HG03460 (cell line): ENCODE results near the gene EFCC1.

Source experiments
- ATAC-seq: cut with Tn5 transposase; IDR thresholded peaks from one replicate; pipeline ENCODE4 v1.9.1; 2021; ENCODE audit not compliant: unreplicated experiment

The EFCC1 gene

GRCh38 chr3:129001101-129001805, at the start of gene EFCC1:
TSS of gene EFCC1 (plus strand) at chr3:129001304. CDS start at chr3:129001629, 325 bp downstream.
- no peak for ATAC-seq

GRCh38 chr3:128956440-128956839, 44.7 kb upstream of the EFCC1 start:
- no peak for ATAC-seq

- no peak for ATAC-seq
Observed at GRCh38 chr3:128965280-128965679, 35.8 kb upstream of the EFCC1 start.

- no peak for ATAC-seq
Observed at GRCh38 chr3:128965818-128966217, 35.3 kb upstream of the EFCC1 start.

GRCh38 chr3:128967748-128968355, 33.3 kb upstream of the EFCC1 start:
- no peak for ATAC-seq

- ATAC-seq = no peak
Observed at GRCh38 chr3:128969993-128970739, 30.9 kb upstream of the EFCC1 start.

- ATAC-seq = no peak
Observed at GRCh38 chr3:128970740-128971047, 30.4 kb upstream of the EFCC1 start.

- ATAC-seq = no peak
Observed at GRCh38 chr3:128971421-128972100, 29.5 kb upstream of the EFCC1 start.

GRCh38 chr3:128973988-128974564, 27.0 kb upstream of the EFCC1 start:
- no peak for ATAC-seq

GRCh38 chr3:128975276-128975675, 25.8 kb upstream of the EFCC1 start:
- no peak for ATAC-seq

- no peak for ATAC-seq
Observed at GRCh38 chr3:128983293-128984069, 17.6 kb upstream of the EFCC1 start.

GRCh38 chr3:128984596-128984995, 16.5 kb upstream of the EFCC1 start:
- ATAC-seq = no peak

GRCh38 chr3:128987302-128988100, 13.6 kb upstream of the EFCC1 start:
- no peak for ATAC-seq

- no peak for ATAC-seq
Observed at GRCh38 chr3:128988286-128988685, 12.8 kb upstream of the EFCC1 start.

GRCh38 chr3:128991355-128991895, 9.7 kb upstream of the EFCC1 start:
- no peak for ATAC-seq

- no peak for ATAC-seq
Observed at GRCh38 chr3:128992926-128993460, 8.1 kb upstream of the EFCC1 start.

- peak; percentile 84 for ATAC-seq
Observed at GRCh38 chr3:128993461-128994172, 7.5 kb upstream of the EFCC1 start, which contains the start of gene CFAP92. TSS of gene CFAP92 (minus strand) at chr3:128994076. CDS start at chr3:128993304, 772 bp downstream.

- ATAC-seq = no peak
Observed at GRCh38 chr3:128994173-128994512, 7.0 kb upstream of the EFCC1 start.
